Astrocyte of the spinal cord (primary cell): ENCODE results near the gene HMG20A.

Experiments
- DNase-seq: peaks from one replicate; pipeline ENCODE4 v3.0.0; 2011; ENCODE audit warnings: low read depth, low spot score
- H3K4me3 ChIP-seq: 2 replicates; pipeline ENCODE4 v1.5.1; 2011; ENCODE audit warnings: low read depth, mild to moderate bottlenecking, low read length, moderate library complexity
- CTCF ChIP-seq: IDR thresholded peaks from 2 replicates; pipeline ENCODE4 v1.5.1; 2012; ENCODE audit warnings: low read depth, mild to moderate bottlenecking, low read length, inconsistent platforms
- in situ Hi-C: cut with HindIII; loops from 2 replicates; pipeline ENCODE4 v1.10.0; 2017; ENCODE audit warnings: low sequenced_read_pairs

The HMG20A gene

DNA sequence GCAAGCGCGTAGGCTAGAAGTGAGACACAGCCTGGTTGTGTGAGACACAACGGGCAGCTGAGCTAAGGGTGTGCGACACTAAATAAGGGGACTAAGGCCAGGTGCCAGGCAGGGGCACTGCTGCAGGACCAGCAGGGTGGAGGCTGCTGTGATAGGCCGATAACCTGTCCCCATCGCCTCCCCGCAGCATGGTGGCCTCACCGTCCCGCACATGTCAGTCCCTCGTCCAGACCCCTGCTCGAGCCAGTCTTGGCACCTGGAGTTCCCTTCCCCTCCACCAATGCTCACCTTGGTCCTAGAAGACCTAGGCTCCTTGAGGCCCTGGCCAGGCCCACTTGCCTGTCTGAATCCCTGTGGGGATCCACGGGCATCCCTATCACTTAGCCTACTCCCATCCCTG is 96.1 kb downstream of the HMG20A start:
- DNase-seq: no peak
- in situ Hi-C loops: no loop called here
- no peak for TF ChIP-seq CTCF
- H3K4me3 ChIP-seq: no peak overlapping the region

- in situ Hi-C loops: no loop called here
- H3K4me3 ChIP-seq: no peak overlapping the region
- no peak for DNase-seq
- no peak for TF ChIP-seq CTCF
Observed at GRCh38 chr15:77517579-77517978, 96.9 kb downstream of the HMG20A start.

DNA sequence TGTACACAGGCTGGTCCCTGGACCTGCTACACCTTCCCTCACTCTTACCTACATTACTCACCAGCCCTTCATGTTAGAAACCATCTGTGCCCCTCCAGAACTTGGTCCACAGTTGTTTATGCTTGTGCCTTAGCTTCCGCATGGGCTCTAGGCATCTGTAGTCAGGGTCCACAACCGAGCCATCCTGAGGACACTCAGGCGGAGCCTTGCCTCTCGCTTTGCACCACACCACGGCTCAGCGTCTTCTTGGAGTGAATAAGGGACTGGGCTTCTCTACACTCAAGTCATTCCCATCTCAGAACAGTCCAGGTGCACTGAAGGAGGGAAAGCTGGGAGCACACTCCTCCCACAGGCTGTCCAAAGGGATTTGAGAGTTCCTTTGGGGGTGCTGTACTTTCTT is 97.8 kb downstream of the HMG20A start:
- DNase-seq: no peak
- no peak overlapping the region for H3K4me3 ChIP-seq
- in situ Hi-C loops: no loop called here
- TF ChIP-seq CTCF: no peak

- DNase-seq: no peak
- H3K4me3 ChIP-seq: no peak overlapping the region
- TF ChIP-seq CTCF: no peak
- in situ Hi-C loops: no loop called here
Observed at GRCh38 chr15:77519540-77519939, 98.9 kb downstream of the HMG20A start.

DNA sequence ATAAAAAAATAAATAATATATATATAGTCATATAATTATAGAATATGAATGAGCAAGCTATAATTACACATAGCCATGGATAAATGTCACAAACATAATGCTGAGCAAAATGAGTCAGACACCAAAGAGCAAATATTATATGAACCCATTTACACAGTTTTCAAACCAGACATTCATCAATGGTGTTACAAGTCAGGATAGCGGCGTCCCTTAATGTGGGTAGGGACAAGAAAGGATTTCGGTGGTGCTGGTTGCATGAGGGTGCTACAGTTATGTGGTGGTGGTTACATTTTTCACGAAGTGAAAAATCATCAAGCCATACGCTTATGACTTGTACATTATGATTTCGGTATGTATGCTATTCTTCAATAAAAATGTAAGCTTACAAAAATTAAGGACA is 100.5 kb downstream of the HMG20A start:
- DNase-seq: no peak
- in situ Hi-C loops: no loop called here
- no peak overlapping the region for H3K4me3 ChIP-seq
- no peak for TF ChIP-seq CTCF

DNA sequence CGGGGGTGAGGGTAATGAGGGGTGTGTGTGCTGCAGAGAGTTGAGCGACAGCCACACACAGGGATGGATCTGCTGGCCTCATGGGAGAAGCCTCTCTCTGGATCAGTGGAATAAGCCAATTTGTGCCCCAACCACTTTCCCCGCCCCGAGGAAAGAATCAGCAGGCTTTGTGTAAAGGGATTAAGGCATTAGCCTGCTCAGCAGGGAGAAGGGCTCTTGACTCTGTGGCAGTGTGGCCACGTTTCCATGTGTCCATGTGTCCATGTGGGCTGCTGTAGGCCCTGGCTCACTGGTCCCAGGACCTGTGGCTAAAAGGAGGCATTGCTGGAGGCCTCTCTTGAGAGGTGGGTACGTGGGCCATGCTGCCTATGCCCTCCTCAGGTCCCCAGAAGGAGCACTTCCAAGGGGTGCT is 104.7 kb downstream of the HMG20A start:
- in situ Hi-C loops: no loop called here
- no peak for TF ChIP-seq CTCF
- DNase-seq: no peak
- no peak overlapping the region for H3K4me3 ChIP-seq
